ENCODE results near the gene TCL1B.

DNA sequence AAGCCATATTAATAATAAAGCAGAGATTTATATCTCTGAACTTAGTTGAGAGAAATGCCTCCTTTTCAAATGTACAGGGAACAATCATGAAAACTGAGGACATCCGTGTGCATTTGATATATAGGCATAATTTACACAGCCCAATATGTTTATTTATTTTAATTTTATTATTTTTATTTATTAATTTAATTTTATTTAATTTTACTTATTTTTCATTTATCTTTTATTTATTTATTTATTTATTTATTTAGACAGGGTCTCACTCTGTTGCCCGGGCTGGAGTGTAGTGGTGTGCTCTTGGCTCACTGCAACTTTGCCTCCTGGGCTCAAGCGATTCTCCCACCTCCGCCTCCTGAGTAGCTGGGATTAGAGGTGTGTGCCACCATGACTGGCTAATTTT is 19.3 kb downstream of the TCL1B start:
- TF ChIP-seq CTCF (IDR thresholded peaks at IDR 0.05): no peak
- no peak for TF ChIP-seq POLR2AphosphoS5 (IDR thresholded peaks at IDR 0.05)
- TF ChIP-seq POLR2A (IDR thresholded peaks at IDR 0.05): no peak

All from breast epithelium (tissue), 3 donors.